Measurements from ENCODE around the gene PURA.
"Not testable (repeated sequence)": the region's sequence is repeated elsewhere in the genome, so short reads cannot be mapped to it uniquely, and the experiment has no call there.

The PURA gene

GRCh38 chr5:140135127-140135526, 21.2 kb downstream of the PURA start:
- no peak for DNase-seq (ENCODE audit: low read depth)

- no peak for DNase-seq (ENCODE audit: low read depth)
Observed at GRCh38 chr5:140136624-140137023, 22.7 kb downstream of the PURA start.

- no peak for DNase-seq (ENCODE audit: low read depth)
Observed at GRCh38 chr5:140140435-140140834, 26.5 kb downstream of the PURA start.

- no peak for DNase-seq (ENCODE audit: low read depth)
Observed at GRCh38 chr5:140141241-140141640, 27.3 kb downstream of the PURA start.

DNA sequence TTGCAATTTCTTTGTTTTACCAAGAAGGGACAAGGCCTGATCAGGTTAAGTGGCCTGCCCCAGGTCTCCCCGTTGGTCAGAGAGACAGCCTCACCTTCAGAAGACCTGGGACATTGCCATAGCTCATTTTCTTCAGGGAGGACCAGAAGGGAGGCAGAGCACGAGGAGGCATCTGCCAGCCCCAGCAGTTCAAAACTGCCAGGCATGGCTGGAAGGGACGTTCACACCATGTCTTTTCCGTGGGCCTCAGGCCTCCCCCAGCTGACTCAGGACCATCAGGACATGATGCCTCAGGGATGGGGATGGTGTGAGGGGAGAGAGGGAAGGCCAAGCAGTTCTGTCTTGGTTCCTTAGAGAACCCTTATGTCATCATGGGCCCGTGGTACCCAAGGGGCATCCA, 28.3 kb downstream of the PURA start:
- no peak for DNase-seq (ENCODE audit: low read depth)

GRCh38 chr5:140142856-140143255, 28.9 kb downstream of the PURA start:
- no peak for DNase-seq (ENCODE audit: low read depth)

- DNase-seq (ENCODE audit: low read depth): no peak
Observed at GRCh38 chr5:140143521-140144258, 29.8 kb downstream of the PURA start.

DNA sequence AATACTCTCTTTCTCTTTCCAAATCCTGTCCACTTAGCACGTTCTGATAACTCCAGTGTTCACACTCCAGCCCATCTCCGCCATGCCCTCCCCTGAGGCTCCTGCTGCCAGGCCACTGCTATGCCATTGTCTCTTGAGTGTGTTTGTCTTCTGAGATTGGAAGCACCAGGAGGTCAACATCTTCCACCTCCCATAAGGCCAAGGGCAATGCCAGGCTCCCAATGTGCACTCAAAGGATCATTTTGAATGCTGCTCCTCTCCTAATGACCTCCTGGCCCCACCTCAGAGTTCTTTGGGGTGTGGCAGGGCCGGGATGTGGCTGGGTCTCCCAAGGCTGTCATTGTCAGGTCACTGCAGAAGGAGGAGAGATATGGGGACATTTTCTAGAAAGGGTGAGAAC, 31.3 kb downstream of the PURA start:
- DNase-seq (ENCODE audit: low read depth): no peak

GRCh38 chr5:140145818-140146522, 32.1 kb downstream of the PURA start:
- no peak for DNase-seq (ENCODE audit: low read depth)

GRCh38 chr5:140146523-140146842, 32.6 kb downstream of the PURA start:
- no peak for DNase-seq (ENCODE audit: low read depth)

DNA sequence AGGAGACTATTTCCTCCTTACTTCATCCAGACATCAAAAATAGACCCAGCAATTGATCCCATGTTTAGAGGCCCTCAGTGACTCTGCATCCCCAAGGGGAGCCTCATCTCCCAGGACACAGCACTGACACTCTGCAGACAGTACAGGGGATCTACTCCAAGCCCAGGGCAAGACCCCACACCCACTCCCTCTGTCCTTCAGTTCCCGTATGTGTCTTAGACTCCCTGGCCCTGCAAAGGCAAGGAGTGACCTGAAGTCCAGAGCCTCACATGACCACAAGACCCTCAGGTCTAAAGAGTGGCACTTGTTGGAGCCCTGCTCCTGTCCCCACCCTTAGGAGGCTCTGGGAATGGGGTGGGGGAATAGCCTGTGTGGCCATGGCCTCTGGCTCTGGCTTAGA, 33.6 kb downstream of the PURA start:
- DNase-seq (ENCODE audit: low read depth): no peak

DNA sequence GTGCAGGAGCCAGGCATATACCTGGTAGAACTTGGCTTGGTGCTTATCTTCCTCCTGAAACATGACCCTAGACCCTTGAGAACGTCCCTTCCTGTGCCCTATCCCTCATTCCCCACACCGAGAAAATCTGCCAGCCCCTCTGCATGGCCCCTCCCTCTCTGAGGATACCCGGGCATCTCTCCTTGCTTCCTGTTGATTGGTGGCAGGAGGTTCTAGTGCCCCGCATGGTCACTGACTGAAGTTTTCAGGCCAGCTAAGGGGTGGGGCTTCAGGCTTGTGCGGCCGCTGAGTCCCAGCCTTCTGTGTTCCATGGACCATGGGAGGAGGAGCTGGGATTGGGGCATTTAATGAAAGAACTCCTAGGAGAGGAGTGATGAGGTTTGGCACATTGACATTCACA, 34.6 kb downstream of the PURA start:
- DNase-seq (ENCODE audit: low read depth): no peak

DNA sequence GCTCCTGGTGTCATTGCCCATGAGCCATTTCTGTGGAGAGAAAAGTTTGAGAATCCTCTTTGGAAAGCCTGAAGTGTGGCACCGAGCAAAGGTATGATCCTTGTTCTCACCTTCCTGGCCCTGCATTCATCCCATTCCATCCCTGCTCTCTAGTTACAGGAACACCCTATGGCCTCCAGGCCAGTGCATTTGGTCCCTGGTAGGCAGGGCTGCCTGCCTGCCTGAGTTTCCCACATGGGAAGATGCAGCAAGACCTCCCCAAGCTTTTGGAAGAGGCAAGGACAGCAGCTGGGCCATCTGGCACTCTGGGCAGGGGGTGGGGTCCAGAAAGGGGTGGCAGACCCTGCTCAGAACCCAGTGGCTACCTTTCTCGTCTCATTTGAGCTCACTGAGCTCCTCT, 36.3 kb downstream of the PURA start:
- no peak for DNase-seq (ENCODE audit: low read depth)

DNA sequence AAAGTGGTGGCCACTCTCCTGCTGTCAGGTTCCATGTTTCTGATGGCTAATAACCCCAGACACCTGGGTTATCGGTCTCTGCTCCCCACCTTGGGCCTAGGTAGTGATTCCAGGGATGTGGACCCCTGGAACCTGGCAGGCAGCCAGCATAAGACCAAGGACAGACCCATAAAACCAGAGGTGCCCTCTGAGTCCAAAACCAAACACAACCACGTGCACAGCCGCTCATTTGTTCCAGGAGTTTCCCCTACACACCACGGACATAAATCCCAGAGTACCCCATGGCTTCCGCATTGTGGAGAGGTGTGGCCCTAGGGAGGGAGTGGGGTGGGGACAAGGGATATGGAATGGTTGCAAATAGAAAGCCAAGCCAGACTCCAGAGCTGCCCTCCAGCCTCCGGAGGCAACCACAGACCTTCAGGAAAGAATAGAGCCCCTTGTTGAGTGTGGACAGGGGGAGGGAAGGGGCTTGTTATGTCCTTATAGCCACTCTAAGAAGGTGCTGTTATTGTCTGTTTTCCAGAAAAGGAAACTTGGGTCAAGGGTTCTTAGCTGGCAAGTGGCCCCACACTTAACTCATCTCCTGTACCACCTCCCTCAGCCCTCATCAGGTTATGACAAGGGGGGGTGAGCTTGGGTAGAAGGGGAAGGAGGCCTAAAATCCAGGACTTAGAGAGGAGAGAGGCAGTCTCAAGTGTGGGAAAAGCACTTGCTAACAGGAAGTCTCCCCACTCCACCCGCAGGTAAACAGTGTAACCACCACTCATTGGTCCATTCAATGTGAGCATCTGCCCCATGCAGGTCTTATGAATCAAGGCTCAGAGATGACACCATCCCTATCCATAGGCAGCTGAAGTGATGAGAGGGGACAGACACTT, 37.5 kb downstream of the PURA start:
- no peak for DNase-seq (ENCODE audit: low read depth)

DNA sequence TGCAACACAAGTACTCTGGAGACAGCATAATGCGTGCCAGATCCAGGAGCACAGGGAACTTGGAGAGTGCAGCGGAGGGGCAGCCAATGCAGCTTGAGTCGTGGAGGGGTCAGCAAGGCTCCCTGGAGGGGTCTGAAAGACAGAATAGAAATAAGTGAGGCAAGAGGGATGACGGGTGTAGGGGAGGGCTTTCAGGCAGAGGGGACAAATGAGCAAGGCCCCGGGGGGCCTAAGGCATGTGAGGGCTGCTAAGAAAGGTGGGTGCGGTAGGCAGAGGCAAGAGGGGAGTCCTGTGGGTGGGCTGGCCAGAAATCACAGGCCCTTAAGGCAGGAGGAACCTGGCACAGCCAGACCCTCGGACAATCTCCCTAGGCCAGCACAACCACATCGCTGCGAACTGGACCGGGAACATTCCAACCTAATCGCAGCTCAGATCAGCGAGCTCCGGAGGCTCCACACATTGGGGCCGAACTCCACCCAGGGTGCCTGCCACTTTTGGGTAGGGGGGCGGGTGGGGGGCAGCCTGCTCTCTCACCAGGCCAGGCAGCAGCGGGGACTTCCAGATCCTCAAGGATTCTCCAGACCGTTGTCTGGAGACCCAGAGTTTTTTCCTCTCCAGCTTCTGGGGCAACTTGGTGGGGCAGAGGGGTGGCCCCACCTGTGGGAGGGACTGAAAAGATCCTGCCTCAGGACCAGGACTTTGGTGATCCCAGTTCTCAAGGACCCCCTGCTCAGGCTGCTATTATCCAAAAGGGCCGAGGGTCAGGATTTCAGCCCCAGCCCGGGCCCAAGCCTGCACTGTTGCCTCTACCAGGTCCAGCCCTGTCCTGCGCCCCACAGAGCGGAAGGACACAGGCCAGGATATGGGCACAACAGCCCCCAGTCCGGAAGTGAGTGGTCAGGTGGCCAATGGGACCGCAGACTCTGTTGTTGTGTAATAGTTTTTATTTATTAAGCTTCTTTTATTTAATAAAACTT, 38.4 kb downstream of the PURA start:
- DNase-seq (ENCODE audit: low read depth): no peak

DNA sequence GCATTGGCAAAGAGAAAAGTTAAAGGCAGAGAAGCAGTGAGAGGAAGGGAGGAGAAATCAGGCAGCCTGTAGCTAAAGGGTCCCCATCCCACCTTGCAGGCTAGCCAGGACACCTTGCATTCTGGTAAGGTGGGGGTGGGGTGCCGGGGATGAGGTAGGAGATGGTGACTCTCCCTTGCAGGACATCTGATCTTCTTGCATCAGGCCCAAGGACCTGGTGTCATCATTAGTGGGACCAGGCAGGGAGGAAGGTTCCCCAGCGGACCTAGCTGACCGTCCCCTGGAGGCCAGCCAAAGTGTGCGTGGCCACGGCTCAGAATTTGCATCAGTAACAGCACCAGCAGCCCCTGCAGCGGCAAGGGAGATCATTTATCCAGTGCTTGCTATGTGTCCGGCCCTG, 39.3 kb downstream of the PURA start:
- no peak for DNase-seq (ENCODE audit: low read depth)

DNA sequence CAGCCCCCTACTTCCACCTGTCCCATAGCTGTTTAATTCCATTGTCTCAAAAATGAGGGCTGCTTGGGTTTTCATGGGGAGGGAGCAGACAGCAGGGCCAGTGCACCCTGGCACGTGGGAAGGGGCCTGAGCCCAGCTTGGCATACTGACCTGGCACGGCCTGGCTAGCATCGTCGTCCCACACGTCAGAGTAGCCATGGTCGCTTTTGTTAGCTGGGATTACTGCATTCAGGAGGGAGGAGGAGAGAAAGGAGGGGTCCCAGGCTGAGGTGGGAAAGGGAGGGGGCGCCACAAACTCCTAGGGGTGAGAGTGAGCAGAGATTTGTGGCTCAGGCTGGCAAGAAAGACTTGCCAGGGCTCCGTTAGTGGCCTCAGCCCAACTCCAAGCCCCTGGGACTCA, 40.0 kb downstream of the PURA start:
- no peak for DNase-seq (ENCODE audit: low read depth)

GRCh38 chr5:140154710-140155381, 40.9 kb downstream of the PURA start:
- not testable (repeated sequence) for DNase-seq (ENCODE audit: low read depth)

DNA sequence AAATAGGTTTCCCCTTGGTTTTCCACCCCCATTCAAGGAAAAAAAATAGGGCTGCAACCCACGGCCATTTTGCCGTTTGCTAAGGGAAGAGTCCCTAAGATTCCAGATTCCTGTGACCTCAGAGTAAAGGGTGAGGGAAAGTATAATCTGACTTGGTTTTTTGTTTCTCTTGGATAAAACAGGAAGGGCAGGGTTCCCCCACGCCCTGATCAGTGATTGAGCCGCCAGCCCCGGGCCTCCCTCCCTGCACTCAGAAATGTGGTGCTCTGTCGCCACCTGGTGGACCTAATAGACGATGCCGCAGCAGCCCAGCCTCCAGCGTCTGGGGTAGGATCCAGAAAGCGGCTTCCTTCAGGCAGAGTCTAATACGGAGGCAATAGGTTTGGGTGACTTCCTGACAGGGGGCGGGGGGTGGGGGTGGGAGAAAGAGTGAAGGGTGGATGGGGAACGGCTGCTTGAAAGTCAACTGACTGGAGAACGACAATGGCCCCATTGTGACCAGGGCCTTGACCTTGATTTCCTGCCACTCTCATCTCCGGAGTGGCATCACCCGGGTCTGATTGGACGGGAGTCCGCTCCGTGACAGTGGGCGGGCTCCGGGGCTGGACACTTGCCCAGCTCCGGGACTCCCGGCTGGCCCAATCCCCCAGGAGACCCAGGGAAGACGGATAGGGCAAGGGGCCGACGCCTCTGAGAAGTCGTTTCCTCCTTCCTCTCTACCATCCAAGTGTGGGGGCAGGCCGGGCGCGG, 43.3 kb downstream of the PURA start:
- DNase-seq (ENCODE audit: low read depth): no peak
